ENCODE measurements around the gene RPS6KB2. TPM values are rescaled to one million over a fixed set of nuclear protein-coding genes. Genes with fewer than 3 reads are reported as not detected.
A peak's percentile ranks its signal among the peaks of the same experiment; 100 is the strongest.

The RPS6KB2 gene
- total and polyA plus RNA-seq, 10 of the 15 experiments (the other 5 are each of a cell fraction or from before 2014, with no cell fraction given), result 0.39 to 101 (median 58.4) TPM

- TF ChIP-seq BCLAF1 (IDR thresholded peaks at IDR 0.05) (no peak), ZZZ3 (IDR thresholded peaks at IDR 0.05; ENCODE audit: control insufficient read depth, insufficient read length, low read depth) (no peak), FOS (IDR thresholded peaks at IDR 0.05; ENCODE audit: borderline replicate concordance, extremely low read depth, insufficient read length) (no peak), E2F4 (IDR thresholded peaks at IDR 0.05; ENCODE audit: low read depth, low read length) (no peak), EED (IDR thresholded peaks at IDR 0.05; ENCODE audit: low read depth) (0 out of 2 replicates have a peak, but pooled peaks have one; percentile 6), ATF3 (IDR thresholded peaks at IDR 0.05; ENCODE audit: borderline replicate concordance, extremely low read depth, low read depth, low read length) (no peak; the same call in 1 of the 2 replicates), CBX3 (IDR thresholded peaks at IDR 0.05; ENCODE audit: borderline replicate concordance, low read depth) (no peak), IKZF1 (conservative IDR thresholded peaks at IDR 0.05) (peak; percentile 25; the same call in 1 of the 2 replicates), RUNX3 (IDR thresholded peaks at IDR 0.05; ENCODE audit: low read length) (peak; percentile 22), ZBTB33 (IDR thresholded peaks at IDR 0.05) (no peak), LARP7 (IDR thresholded peaks at IDR 0.05) (no peak), KAT2A (conservative IDR thresholded peaks at IDR 0.05; ENCODE audit: control insufficient read depth, low read depth, low read length) (no peak), CTCF (IDR thresholded peaks at IDR 0.05 in 2 of 3, conservative IDR thresholded peaks at IDR 0.05 in 1 of 3; ENCODE audit: control insufficient read depth in 2 of 3, extremely low read depth in 1 of 3, insufficient read depth in 1 of 3, low read depth in 3 of 3, low read length in 3 of 3) (no peak), SIX5 (IDR thresholded peaks at IDR 0.05; ENCODE audit: low read depth, low read length, severe bottlenecking) (no peak), ZNF207 (IDR thresholded peaks at IDR 0.05; ENCODE audit: borderline replicate concordance) (no peak), CHD1 (IDR thresholded peaks at IDR 0.05; ENCODE audit: low read depth, low read length) (no peak; the same call in 1 of the 2 replicates), NKRF (conservative IDR thresholded peaks at IDR 0.05) (no peak), ZNF217 (IDR thresholded peaks at IDR 0.05) (no peak), SREBF1 (IDR thresholded peaks at IDR 0.05; ENCODE audit: low read length) (no peak)
These were observed 36.3 kb downstream of the RPS6KB2 start (continued) for GRCh38 chr11:67464411-67465188.
